Loucy (cell line): ENCODE results near the gene TP63.

Source experiments
- H2AFZ ChIP-seq: fragments of 200-600 bp; sonication (generic); 2 replicates; pipeline ENCODE4 v1.6.0; 2016; ENCODE audit warnings: antibody characterized with exemption, mild to moderate bottlenecking, low read length, moderate library complexity
- H3F3A ChIP-seq: fragments of 200-600 bp; 2 replicates; pipeline ENCODE4 v1.6.0; 2016; ENCODE audit warnings: antibody characterized with exemption, low read depth, mild to moderate bottlenecking
- H3K27me3 ChIP-seq: fragments of 200-600 bp; sonication (generic); 2 replicates; pipeline ENCODE4 v1.6.1; 2014; ENCODE audit warnings: low read length, mild to moderate bottlenecking; ENCODE audit not compliant: insufficient read depth, poor library complexity, severe bottlenecking
- H3K36me3 ChIP-seq: fragments of 200-600 bp; sonication (generic); 2 replicates; pipeline ENCODE4 v1.6.1; 2016; ENCODE audit warnings: low read length; ENCODE audit not compliant: insufficient read depth
- H3K4me1 ChIP-seq: fragments of 200-600 bp; sonication (generic); 2 replicates; pipeline ENCODE4 v1.5.1; 2014; ENCODE audit warnings: low read length, mild to moderate bottlenecking; ENCODE audit not compliant: insufficient read depth, poor library complexity, severe bottlenecking
- H3K4me2 ChIP-seq: fragments of 200-600 bp; sonication (generic); 2 replicates; pipeline ENCODE4 v1.6.0; 2014; ENCODE audit warnings: antibody characterized with exemption, low read length, low read depth, mild to moderate bottlenecking; ENCODE audit not compliant: poor library complexity, severe bottlenecking
- H3K4me3 ChIP-seq: fragments of 200-600 bp; sonication (generic); 2 replicates; pipeline ENCODE4 v1.5.1; 2014; ENCODE audit warnings: low read length, mild to moderate bottlenecking, mixed read lengths; ENCODE audit not compliant: poor library complexity, severe bottlenecking
- H3K79me2 ChIP-seq: fragments of 200-600 bp; sonication (generic); 2 replicates; pipeline ENCODE4 v1.6.1; 2014; ENCODE audit warnings: low read length; ENCODE audit not compliant: insufficient read depth
- H3K9ac ChIP-seq: fragments of 200-600 bp; sonication (generic); 2 replicates; pipeline ENCODE4 v1.6.0; 2014; ENCODE audit warnings: mild to moderate bottlenecking, low read depth, low read length, moderate library complexity; ENCODE audit not compliant: poor library complexity, severe bottlenecking
- H3K9me2 ChIP-seq: fragments of 200-600 bp; sonication (generic); replicated peaks from 2 replicates; pipeline ENCODE4 v1.6.1; 2016; ENCODE audit warnings: low read depth, low read length, mixed read lengths
- H3K9me3 ChIP-seq: fragments of 200-600 bp; sonication (generic); 2 replicates; pipeline ENCODE4 v1.6.1; 2014; ENCODE audit warnings: mild to moderate bottlenecking, antibody characterized with exemption, low read length, low read depth; ENCODE audit not compliant: insufficient read depth
- H4K20me1 ChIP-seq: fragments of 200-600 bp; sonication (generic); 2 replicates; pipeline ENCODE4 v1.6.0; 2014; ENCODE audit warnings: antibody characterized with exemption, low read length, mild to moderate bottlenecking; ENCODE audit not compliant: insufficient read depth, poor library complexity, severe bottlenecking
- EZH2phosphoT487 ChIP-seq: fragments of 200-600 bp; IDR thresholded peaks from 2 replicates; pipeline ENCODE4 v1.6.1; 2018; ENCODE audit warnings: antibody characterized with exemption, mild to moderate bottlenecking, moderate library complexity, borderline replicate concordance
- TF ChIP-seq, protein P1 (sequence below): fragments of 200-600 bp; sonication (generic); conservative IDR thresholded peaks from 2 replicates; pipeline ENCODE4 v1.5.1; 2014; ENCODE audit warnings: mild to moderate bottlenecking, antibody characterized with exemption, low read length

TP63 gene

DNA sequence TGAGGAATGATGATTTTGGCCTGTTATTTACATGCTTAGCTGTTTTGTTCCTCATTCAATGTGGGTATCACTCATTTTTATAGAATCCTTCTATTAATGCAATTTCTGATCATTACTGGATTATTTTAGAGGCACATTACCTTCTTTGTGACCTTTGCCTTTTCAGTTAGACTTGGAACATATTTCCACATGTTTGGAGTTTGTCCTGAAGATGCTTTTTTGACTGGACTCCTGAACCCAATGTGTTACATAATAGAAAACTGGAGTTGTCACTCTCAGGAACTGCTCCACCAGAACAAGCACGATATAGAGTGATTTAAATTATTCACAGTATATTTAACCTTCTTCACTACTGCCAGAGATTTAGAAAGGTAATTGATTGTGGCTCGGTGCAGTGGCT lies 59.5 kb downstream of the TP63 start:
- Histone ChIP-seq H3K4me3 (no peak overlapping the region), H4K20me1 (no peaks in the 10 kb centered on the region), H3K9me3 (no peaks in the 10 kb centered on the region), H3K36me3 (no peaks in the 10 kb centered on the region), H3K9ac (no peak overlapping the region), H2AFZ (no peak overlapping the region), H3F3A (peaks cover 18% of the 10 kb centered on the region), H3K4me1 (peaks cover 43% of the 10 kb centered on the region), H3K79me2 (no peaks in the 10 kb centered on the region), H3K4me2 (no peak overlapping the region), H3K9me2 (no peaks in the 10 kb centered on the region), H3K27me3 (no peaks in the 10 kb centered on the region)
- TF ChIP-seq, protein P1, sequence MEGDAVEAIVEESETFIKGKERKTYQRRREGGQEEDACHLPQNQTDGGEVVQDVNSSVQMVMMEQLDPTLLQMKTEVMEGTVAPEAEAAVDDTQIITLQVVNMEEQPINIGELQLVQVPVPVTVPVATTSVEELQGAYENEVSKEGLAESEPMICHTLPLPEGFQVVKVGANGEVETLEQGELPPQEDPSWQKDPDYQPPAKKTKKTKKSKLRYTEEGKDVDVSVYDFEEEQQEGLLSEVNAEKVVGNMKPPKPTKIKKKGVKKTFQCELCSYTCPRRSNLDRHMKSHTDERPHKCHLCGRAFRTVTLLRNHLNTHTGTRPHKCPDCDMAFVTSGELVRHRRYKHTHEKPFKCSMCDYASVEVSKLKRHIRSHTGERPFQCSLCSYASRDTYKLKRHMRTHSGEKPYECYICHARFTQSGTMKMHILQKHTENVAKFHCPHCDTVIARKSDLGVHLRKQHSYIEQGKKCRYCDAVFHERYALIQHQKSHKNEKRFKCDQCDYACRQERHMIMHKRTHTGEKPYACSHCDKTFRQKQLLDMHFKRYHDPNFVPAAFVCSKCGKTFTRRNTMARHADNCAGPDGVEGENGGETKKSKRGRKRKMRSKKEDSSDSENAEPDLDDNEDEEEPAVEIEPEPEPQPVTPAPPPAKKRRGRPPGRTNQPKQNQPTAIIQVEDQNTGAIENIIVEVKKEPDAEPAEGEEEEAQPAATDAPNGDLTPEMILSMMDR = no peak
- no peak for TF ChIP-seq EZH2phosphoT487

DNA sequence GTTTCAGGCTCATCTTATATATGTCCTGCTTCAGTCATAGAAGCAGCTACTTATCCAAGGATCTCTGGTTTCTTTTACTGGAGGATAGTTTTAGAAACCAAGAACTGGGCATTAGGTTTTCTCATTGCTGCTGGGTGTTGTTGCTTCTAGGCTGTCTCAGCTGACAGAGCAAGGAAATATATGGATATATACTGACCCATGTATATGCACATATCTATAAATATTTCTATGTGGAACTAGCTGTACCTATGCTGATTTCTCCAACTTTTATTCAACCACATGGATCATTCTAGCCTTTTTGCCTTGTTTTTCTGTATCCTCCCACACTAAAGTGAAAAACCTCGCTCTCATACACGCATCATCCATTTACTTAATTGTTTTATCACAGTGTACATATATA lies 64.2 kb downstream of the TP63 start:
- no peak overlapping the region for H3K4me2 ChIP-seq
- no peak overlapping the region for H3K9ac ChIP-seq
- no peaks in the 10 kb centered on the region for H3F3A ChIP-seq
- no peaks in the 10 kb centered on the region for H3K9me3 ChIP-seq
- peaks cover 2% of the 10 kb centered on the region for H3K4me1 ChIP-seq
- TF ChIP-seq EZH2phosphoT487 = no peak
- TF ChIP-seq, protein P1 = no peak
- H3K4me3 ChIP-seq = no peak overlapping the region
- no peaks in the 10 kb centered on the region for H3K27me3 ChIP-seq
- H3K36me3 ChIP-seq = no peaks in the 10 kb centered on the region
- no peaks in the 10 kb centered on the region for H3K79me2 ChIP-seq
- H3K9me2 ChIP-seq = no peaks in the 10 kb centered on the region
- H2AFZ ChIP-seq = no peak overlapping the region
- no peaks in the 10 kb centered on the region for H4K20me1 ChIP-seq

DNA sequence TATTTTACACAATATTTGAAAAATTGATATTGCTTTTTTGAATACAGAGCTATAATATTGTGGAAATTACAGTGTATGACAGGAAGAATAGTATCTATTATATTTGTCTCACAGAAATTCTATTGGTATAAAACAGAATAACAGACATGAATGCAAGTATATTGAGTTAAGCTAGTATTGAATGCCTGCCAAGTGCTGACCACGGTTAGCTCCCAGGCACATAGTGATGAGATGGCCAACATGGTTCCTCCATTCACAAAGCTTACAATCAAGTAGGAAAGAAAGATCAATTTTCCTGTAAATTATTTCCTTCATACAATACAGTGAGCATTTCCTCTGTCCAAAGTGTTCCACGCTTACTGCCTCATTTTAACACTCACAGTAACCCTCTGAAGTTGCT lies 67.6 kb downstream of the TP63 start:
- no peaks in the 10 kb centered on the region for H3K9me2 ChIP-seq
- H3K4me2 ChIP-seq = no peak overlapping the region
- H3K27me3 ChIP-seq = no peaks in the 10 kb centered on the region
- H3K4me3 ChIP-seq = no peak overlapping the region
- no peaks in the 10 kb centered on the region for H3K36me3 ChIP-seq
- no peaks in the 10 kb centered on the region for H3K9me3 ChIP-seq
- H3K9ac ChIP-seq = no peak overlapping the region
- no peak overlapping the region for H2AFZ ChIP-seq
- H4K20me1 ChIP-seq = no peaks in the 10 kb centered on the region
- H3K4me1 ChIP-seq = peaks cover 9% of the 10 kb centered on the region
- TF ChIP-seq EZH2phosphoT487 = no peak
- TF ChIP-seq, protein P1 = no peak
- H3F3A ChIP-seq = no peaks in the 10 kb centered on the region
- no peaks in the 10 kb centered on the region for H3K79me2 ChIP-seq
